HG03135 (cell line): ENCODE results near the gene DEF6.
"Not testable (repeated sequence)": the region's sequence is repeated elsewhere in the genome, so short reads cannot be mapped to it uniquely, and the experiment has no call there.

Experiments used
- ATAC-seq: cut with Tn5 transposase; IDR thresholded peaks from one replicate; pipeline ENCODE4 v1.9.1; 2021; ENCODE audit warnings: mild to moderate bottlenecking, moderate library complexity; ENCODE audit not compliant: unreplicated experiment

DEF6 gene

GRCh38 chr6:35278708-35279107, 18.9 kb upstream of the DEF6 start:
- ATAC-seq: no peak

DNA sequence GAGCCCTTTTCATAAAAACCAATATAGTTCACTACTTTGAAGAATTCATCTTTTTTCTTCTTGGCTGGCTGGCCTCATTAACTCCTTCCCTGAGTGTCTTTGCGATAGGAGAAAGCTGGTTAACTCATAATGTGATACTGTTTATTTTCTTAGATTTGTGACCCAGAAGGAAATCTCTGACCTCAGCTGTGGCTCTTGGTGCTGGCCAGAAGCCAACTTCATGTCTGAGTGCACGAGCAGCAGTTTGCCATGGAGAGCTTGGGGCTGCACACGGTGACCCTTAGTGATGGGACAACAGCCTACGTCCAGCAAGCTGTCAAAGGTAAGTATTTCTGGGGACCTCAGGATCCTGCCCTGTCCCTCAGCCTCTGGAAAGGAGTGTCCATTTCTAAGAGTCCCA, 16.7 kb upstream of the DEF6 start:
- no peak for ATAC-seq

- ATAC-seq: no peak
Observed at GRCh38 chr6:35282472-35282871, 15.1 kb upstream of the DEF6 start.

DNA sequence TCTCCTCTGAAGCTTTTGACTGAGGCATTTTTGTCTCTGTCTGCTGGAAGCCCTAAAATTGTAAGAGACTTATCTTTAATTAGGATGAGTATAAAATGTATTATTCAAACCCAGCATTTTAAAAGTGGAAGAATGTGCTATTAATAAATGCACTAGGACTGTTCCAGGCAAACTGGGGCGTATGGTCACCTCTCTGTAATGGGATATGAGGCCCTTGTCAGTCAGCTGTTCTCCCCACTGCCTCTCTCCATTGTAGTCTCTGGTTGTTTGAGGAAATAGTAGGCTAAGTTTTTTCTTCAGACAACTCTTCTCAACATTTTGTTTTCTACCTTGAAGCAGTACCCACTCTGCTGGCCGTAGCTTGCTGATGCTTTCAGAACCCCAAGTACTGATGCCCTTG, 14.3 kb upstream of the DEF6 start:
- no peak for ATAC-seq

- no peak for ATAC-seq
Observed at GRCh38 chr6:35287671-35288396, 9.8 kb upstream of the DEF6 start.

- no peak for ATAC-seq
Observed at GRCh38 chr6:35288834-35289233, 8.8 kb upstream of the DEF6 start.

GRCh38 chr6:35291491-35291890, 6.1 kb upstream of the DEF6 start:
- no peak for ATAC-seq

GRCh38 chr6:35292494-35292893, 5.1 kb upstream of the DEF6 start:
- no peak for ATAC-seq

GRCh38 chr6:35293681-35294080, 3.9 kb upstream of the DEF6 start:
- no peak for ATAC-seq

GRCh38 chr6:35294308-35294945, 3.2 kb upstream of the DEF6 start:
- no peak for ATAC-seq

- no peak for ATAC-seq
Observed at GRCh38 chr6:35295036-35295435, 2.6 kb upstream of the DEF6 start.

DNA sequence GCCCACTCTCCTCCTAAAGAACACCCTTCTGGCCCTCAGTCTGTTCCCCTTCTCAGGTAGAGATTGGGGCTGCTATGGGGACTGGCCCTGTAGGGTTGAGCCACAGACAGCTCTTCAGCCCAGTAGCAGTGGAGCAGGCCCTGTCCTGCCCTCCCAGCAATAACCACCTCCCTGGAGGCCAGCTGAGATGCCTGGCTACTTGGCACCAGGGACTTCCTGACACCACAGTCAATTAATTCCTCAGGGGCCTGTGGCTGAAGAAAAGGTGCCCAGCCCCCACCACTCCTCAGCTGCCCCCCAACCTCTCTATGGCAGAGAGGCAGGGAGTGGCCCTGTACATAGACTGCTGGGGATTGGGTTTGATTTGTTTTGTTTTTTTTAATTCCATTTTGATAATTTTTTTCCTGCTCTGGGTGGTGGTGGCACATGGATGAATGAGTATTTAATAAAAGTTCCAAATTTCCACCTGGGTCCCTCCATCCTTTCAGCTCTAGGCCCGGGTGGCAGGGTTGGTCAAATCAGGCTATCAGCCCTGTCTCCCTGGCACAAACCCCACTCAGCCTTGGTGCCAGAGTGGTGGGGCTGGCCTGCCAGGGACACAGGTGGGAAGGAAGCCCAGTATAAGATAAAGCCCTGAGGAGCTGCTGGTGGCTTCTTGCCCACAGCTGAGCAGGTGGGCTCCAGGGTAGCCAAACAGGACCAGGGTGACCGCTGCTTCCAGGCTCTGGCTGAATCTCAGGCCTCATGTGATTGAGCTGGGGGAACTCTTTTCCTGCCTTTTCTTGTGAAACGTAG, 1.9 kb upstream of the DEF6 start:
- no peak for ATAC-seq

GRCh38 chr6:35296931-35297600, 552 bp upstream of the DEF6 start:
- ATAC-seq: no peak

- ATAC-seq: no peak
Observed at GRCh38 chr6:35298625-35299140, 1.1 kb downstream of the DEF6 start.

GRCh38 chr6:35299674-35300073, 2.1 kb downstream of the DEF6 start:
- no peak for ATAC-seq

DNA sequence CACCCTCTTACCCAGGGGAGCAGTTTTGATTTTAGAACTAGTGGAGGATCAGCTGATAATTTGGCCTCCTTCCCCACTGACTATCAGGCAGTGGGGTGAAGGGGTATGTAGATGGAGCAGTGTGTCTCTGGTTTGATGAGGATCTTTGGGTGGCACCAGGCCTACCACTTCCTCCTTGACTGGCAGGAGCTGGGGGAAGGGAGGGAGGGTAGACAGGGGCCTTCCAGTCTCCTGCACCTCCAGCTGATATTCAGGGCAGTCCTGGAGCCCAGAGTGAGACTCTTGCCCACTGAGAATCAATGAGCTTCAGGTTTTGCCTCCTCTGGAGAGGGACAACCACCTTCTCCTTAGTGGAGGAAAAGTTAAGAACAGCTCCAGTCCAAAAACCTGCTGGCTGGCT, 3.2 kb downstream of the DEF6 start:
- no peak for ATAC-seq

DNA sequence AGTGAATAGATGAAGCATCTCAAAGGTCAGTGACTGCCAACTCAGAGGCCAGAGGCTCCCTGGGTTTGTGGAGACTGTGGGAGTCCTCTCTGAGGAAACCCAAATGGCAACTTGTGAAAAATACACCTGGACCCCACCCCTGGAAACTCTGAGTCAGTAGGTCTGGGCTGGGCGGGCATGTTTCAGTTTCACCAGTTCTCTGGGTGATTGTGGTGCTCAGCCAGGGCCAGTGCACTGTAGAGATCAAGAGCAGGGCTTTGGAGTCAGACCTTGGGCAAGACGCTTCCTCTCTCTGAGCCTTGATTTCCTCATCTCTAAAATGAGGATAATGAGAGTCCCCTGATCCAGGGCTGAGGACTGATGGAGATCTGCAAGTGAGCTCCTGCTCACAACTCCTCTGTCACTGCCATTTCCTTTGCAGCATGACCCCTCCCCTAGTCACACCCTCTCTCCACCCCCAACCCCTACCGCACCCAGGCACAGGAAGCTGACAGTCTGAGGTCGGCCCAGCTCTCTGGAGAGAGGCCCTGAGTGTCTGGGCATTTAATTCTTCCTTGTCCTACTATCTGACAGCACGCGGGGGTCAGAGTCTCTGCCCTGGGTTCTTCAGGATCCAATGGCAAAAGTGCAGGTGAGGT, 5.1 kb downstream of the DEF6 start:
- ATAC-seq: peak; percentile 70

- ATAC-seq: no peak
Observed at GRCh38 chr6:35304299-35304698, 6.7 kb downstream of the DEF6 start.

DNA sequence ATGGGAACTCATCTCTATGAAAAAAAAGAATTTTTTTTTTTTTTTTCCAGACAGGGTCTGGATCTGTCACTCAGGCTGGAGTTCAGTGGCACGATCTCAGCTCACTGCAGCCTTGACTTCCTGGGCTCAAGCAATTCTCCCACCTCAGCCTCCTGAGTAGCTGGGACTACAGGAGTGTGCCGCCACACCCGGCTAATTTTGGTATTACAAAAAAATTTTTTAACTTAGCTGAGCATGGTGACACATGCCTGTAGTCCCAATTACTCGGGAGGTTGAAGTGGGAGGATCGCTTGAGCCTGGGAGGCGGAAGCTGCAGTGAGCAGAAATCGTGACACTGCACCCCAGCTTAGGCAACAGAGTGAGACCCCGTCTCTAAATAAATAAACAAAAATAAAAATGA, 7.5 kb downstream of the DEF6 start:
- no peak for ATAC-seq

GRCh38 chr6:35307138-35307537, 9.5 kb downstream of the DEF6 start:
- ATAC-seq: not testable (repeated sequence)

GRCh38 chr6:35308543-35308942, 10.9 kb downstream of the DEF6 start:
- ATAC-seq: not testable (repeated sequence)
